Inferior parietal cortex (tissue), 1 donor: ENCODE measurements around the gene CIBAR2.

ENCODE experiments used
- DNase-seq: peaks from one replicate; pipeline ENCODE4 v3.0.0-alpha.2; 2016; ENCODE audit errors: extremely low spot score

The CIBAR2 gene

DNA sequence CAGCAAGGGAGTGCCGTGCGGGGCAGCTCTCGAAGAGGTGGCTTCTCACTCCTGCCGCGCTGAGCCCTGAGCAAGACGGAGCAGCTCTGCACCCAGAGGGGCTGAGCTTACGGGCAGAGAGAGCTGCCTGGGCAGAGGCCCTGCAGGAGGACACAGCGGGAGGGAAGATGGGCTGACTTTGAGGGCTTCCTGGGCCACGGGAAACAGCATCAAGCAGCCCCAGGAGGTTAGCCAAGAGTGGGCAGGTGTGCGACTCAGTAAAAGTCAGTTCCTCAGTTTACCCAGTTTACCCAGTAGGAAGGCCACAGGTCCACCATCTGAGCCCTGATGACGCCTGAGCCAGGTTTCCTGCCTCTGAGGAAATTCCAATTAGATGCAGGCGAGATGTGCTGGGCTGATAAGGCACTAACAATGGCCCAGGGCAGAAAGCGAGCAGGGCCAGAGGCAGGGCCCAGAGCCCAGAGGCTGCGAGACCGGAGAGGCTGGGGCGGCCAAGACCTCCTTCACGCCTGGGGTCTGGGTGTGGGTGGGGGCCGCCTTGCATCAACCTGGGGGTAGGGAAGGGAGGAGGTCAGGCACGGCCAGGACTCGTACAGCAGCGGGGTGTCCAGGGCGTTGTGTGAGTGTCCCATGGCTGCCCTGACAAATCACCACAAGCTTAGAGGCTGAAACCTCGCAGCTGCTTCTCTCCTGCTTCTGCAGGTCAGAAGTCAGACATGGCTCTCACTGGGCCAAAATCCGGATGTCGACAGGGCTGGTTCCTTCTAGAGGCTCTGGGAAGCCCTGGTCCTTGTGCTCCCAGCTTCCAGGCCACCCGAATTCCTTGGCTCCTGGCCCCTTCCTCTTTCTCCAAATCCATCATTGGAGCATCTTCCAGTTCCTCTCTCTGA, 32.0 kb upstream of the CIBAR2 start:
- DNase-seq, result no peak

DNA sequence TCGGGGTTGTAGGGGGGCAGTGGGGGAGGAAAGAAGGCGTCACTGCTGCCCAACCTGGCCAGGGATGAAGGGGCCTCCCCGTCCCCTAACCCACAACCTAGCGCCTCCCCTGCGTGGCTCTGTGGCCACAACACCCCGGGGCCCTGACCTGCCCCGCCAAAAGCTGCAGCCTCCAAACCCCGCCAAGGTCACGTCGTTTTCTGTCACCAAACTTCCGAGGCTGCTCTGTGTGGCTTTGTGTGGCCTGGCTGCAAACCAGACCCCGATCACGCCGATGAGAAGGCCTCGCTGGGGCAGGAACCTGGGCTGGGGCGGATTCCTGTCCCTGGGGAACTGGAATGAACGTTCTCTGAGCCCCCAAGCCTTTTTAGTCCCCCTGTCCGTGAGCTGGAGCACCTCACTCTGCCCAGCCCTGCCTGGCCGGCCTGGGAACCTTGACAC, 30.5 kb upstream of the CIBAR2 start:
- DNase-seq, result no peak

DNA sequence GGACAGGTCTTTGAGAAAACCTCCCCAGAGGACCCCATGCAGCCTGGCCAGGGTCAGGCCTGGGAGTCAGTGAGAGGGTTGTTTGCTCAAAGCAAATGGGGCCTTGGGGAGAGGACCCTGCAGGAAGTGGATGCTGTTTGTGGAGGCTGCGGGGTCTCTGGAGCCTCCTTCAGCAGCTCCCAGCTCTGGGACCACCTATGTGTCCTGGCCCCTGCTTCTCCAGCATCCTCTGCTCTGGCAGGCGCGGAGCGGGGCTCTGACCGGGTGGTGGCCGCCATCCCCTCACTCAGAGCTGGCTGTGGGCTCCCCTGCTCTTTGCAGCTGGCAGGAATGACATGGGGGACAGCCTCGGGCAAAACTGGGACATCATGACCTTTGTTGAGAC, 29.8 kb upstream of the CIBAR2 start:
- DNase-seq, result no peak

DNA sequence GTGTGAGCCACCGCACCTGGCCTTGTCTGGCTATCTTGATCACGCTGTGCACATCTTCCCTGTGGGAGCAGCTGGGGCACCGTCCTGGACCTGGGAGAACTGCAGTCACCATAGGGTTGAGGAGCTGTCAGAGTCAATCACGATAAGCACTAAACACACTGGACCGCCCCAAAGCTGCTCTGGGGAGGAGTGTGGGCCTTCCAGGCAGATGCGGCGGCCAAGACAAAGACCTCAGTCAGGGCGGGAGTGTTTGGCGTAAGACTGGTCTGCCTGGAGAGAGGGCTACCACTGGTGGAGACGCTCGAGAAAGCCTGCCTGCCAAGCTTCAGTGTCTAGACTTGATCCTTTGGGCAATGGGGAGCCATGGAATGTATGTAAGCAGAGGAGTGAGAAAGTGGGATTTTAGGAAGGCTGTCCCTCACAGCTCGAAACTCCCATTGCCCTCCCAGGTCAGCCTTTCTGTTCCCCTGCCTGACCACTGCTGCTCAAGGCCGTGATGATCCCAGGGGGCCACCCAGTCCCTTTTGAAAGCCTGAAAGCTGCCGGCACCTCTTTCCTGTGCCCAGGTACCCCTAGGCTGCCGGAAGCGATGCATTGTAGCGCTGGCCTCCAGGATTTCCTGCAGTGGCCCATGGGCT, 29.3 kb upstream of the CIBAR2 start:
- no peak for DNase-seq

DNA sequence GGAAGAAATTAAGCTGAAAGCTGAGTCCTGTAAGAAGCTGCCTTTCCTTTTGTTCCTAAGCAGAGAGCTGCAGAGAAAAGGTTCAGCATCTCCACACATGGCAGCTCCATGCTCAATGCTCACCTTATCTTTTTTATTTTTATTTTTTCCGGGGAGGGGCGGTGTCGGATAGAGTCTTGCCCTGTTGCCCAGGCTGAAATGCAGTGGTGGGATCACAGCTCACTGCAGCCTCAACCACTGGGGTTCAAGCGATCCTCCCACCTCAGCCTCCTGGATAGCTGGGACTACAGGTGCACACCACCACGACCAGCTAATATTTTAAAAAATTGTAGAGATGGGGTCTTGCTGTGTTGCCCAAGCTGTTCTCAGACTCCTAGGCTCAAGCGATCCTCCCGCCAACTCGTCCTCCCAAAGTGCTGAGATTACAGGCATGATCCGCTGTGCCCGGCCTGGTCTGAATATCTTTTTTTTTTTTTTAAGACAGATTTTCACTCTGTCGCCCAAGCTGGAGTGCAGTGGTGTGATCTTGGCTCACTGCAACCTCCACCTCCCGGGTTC, 28.3 kb upstream of the CIBAR2 start:
- DNase-seq, result no peak

- DNase-seq, result no peak
Observed at GRCh38 chr16:85139881-85140339, 27.6 kb upstream of the CIBAR2 start.

DNA sequence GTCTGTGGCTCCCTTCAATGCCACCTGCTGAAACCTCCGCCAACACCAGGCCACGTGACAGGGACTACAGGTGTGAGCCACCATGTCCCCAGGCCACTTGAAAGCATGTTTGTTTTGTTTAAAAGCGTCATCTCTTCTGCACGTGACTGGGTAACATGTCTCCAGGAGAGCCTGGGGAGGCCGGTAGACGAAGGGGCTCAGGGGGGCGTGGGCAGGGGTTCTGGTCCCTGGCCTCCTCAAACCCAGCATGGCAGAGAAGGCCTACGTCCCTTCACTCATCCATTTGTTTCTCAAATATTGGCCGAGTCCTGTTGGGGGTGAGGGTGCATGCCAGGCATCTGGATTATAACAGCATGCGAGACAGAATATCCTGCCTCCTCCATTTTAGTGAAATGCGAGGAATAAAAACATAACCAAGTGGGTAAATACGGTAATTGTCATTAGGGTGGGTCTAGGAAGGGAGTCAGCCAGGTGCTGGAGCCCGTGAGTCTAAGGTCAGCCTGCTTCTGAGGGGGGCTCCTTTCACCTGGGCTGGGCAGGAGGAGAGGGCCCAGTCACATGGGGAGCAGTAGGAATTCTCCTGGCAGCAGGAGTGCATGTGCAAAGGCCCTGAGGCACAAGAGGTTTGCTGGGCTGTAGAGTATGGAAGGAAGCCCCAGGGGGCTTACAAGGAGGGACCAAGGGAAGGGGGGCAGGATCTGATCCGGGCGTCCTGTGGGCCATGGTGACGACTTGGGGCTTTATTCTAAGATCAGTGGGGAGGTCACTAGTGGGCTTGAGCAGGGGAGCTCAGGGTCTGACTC, 26.8 kb upstream of the CIBAR2 start:
- DNase-seq, result no peak

GRCh38 chr16:85138073-85138824, 26.0 kb upstream of the CIBAR2 start:
- DNase-seq, result no peak

GRCh38 chr16:85137323-85138072, 25.2 kb upstream of the CIBAR2 start:
- peak; percentile 78 for DNase-seq

DNA sequence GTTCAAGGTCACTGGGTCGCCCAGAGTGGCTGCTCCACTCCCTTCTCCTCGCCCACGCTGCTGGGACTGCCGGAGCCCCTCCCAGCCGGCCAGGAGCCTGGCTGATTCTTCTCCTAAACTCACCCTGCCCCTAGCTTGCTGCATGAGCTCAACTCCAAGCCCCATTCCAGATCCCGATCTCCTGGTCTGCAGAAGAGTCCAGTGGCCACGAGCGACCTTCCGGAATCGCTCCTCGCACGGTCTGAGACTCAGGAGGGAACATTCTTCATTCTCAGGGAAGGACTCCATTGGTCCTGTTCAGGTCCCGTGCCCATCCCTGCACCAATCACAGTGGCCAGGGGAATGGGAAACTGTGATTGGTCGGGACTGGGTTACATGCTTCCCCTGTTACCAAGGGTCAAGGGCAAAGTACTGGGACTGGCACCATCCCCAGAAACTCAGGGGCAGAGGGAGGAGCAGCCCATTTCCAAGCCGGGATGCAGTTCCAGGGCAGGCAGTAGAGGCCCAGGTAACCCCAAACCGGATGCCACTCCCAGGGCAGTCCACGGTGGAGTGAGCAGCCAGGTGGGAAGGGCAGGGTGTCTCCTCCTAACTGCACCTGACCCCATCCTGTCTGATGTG, 24.5 kb upstream of the CIBAR2 start:
- DNase-seq, result no peak

GRCh38 chr16:85136213-85136701, 24.0 kb upstream of the CIBAR2 start:
- no peak for DNase-seq

DNA sequence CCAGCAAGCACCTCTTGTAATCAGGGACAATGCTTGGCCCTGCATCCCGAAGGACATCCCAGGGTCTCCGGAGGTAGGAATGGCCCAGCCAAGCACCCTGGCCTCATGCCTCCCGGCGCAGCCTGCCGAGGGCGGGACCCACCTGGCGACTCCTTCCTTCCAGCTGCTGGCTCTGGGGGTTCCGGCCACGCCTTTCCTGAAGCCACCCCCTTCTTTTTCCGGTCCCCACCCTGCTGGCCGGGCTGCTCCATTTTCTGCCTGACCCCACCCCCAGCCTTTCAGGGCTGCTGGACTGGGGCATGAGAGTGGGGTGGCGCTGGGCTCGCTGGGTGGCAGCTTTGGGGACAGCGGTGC, 22.5 kb upstream of the CIBAR2 start:
- no peak for DNase-seq

DNA sequence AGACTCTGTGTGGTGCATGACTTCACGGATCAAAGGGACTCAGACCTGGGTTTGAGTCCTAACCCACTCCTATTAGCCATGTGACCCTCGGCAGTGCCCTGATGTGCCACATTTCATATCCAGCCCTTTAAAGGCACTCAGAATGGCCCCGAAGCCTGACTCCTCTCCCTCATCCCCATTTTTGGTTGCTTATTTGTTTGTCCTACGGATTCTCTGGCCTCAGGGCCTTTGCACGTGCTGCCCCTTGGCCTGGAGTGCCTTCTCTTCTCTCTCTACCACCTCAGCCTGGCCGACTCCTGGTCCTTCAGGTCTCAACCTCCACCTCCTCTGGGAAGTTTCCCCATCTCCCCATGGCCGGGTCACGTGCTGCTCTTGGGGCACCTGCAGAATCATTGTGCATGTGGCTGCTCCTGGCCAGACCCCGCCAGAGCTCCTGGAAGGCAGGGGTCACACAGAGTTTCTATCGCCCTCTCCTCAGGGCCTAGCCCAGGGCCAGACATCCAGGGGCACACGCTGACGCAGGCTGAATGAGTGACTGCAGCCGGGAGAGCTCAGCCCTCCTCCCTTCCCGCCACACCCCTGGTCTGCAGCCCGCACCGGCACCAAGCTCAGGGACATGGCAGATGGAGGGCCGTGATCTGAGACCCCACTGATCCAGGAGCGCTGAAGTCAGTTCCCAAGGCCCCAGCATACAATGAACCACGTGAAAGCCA, 22.0 kb upstream of the CIBAR2 start:
- no peak for DNase-seq

DNA sequence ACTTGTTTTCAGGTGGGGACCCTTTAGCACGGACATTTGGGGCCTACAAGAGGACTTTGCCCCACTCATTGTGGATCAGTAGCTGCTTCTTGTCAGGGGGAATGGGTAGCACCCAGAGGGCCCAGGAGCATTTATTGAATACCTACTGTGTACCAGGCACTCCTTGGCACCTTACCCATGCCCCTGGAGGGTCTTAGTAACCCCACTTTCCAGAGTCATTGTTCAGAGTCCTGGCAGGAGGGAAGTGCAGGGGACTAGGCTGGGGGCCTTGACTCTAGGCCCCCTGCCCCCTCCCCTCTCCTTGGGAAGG, 21.0 kb upstream of the CIBAR2 start:
- no peak for DNase-seq

DNA sequence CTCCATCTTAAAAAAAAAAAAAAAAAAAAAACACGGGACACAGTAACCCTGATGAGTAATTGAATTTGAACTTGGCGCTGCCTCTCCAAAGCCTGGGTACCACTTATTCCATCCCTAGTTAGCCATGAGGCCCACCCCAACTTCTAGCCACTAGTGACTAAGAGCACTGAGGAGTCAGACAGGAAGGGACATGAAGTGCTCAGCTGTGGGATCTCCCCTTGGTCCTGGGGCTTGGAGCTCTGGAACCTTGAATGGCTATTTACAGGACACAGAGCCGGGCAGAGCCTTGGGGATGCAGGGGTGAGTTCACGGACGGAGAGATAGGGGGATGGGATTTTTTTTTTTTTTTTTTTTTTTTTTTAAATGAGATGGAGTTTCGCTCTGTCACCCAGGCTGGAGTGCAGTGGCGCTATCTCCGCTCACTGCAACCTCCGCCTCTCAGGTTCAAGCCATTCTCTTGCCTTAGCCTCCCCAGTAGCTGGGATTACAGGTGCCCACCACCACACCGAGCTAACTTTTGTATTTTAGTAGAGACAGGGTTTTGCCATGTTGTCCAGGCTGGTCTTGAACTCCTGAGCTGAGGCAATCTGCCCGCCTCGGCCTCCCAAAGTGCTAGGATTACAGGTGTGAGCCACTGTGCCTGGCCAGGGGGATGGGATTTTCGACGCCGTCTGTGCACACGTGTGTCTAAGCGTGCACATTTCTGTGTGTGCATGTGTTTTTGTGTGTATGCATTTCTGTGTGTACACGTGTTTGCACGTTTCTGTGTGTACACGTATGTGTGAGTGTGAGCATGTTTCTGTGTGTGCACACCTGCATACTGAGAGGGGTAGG, 20.4 kb upstream of the CIBAR2 start:
- DNase-seq, result no peak

DNA sequence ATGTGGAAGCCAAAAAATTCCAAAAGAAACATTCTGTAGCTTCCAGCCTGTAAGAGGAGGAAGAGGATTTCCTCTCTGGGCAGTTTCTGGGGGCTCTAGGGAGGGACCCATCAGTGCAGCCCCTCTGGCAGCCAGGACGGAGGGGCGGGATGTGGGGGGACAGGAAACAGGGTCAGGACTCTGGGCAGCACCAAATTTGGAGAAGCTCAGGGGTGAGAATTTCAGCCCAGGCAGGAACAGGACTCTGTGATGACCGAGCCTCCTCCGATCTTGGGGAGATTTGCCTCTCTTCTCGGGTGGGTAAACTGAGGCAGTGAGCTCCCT, 18.4 kb upstream of the CIBAR2 start:
- DNase-seq, result no peak

DNA sequence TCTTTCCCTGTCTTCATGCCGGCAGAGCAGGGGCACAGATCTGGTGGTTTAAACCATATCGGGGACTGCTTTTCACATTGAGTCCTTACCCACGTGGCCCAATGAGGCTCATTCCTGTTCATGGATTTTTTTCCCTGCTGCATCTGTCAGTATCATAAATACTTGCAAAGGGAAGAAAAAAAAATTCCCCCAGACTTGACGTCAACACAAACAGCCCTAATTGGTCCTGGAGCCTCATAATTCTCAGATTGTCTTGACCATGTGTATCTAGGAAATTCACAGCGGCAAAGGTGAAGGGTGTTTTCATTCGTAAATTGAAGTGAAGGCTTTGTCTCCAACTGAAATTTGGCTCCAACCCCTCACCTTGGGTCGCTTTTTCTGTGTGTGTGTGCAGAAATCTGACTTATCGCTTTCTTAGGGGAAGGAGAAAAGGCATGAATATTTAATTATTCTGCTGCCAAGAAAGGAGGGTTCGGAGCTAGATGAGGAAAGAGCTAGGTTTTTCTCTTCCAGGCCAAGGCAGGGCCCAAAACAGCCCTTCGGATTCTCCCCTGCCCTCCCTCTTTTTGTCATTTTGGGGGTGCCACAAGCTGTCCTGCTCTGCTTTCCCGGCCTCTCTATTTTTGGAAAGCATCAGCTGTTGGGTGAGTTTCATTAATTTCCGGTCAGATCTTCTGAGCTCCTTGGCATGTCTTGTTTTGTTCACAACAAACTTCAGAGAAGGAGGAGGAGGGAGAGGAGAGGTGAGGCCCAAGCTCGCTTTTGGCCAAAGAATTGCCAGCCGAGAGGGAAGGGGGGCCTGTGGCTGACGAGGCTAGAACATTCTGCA, 17.8 kb upstream of the CIBAR2 start:
- no peak for DNase-seq
